GM21529 (cell line): Measurements from ENCODE around the gene BAHD1.
A peak's percentile ranks its signal among the peaks of the same experiment; 100 is the strongest.
"Not testable (repeated sequence)": the region's sequence is repeated elsewhere in the genome, so short reads cannot be mapped to it uniquely, and the experiment has no call there.

Experiments
- ATAC-seq: cut with Tn5 transposase; IDR thresholded peaks from one replicate; pipeline ENCODE4 v1.9.1; 2021; ENCODE audit not compliant: unreplicated experiment

The BAHD1 gene

DNA sequence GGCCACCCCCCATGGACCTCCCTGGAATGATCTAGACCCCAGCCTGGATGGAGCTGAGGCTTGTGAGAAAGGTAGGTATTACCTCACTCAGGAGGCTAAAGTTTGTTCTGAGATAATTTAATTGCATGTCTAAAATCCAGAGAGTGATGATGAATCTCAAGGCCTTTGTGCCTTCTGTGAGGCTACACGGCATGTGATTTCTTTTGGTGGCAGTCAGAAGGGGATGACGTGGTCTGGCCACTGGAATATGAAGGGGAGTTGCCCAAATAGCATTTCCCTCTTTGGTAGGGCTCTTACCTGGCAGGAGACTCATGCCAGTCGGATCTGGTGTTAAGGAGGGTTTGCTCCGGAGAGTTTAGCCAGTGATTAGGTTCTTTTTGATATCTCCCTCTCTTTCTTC, 2.5 kb downstream of the BAHD1 start:
- ATAC-seq: no peak

DNA sequence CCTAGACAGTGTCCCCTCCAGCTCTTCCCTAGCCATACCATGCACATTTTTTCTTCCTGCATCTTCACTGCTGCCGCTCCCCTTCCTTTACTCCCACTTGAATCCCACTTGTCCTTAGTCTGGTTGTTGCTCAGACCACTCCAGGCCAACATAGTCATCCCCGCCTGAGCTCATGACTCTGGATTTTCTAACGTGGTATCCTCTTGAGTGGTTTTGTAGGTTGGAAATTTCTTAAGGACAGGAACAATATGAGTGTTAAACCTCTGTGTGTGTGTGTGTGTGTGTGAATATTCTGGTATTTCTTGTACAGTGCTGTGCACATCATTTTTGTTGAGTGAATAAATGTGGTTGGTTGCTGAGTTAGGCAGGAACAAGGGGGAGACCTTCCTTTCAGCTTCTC, 3.1 kb downstream of the BAHD1 start:
- no peak for ATAC-seq

DNA sequence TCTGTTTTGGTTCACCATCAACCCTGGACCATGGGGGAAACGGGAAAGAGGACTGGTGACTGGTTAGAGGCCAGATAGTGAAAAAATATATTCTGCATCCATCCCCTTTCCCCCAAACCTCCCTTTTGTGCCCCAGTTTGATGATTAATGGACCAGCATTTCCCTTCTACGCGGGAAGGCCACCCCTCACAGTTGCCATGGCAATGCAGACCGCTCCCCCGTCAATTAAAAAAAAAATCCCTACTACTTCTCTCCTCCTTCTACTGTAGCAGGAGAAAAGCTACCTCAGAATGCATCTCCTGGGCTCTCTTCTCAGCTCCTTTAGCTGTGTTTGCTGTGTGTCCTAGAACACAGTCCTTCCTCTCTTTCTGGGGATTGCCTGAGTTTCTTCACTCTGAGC, 4.0 kb downstream of the BAHD1 start:
- no peak for ATAC-seq

DNA sequence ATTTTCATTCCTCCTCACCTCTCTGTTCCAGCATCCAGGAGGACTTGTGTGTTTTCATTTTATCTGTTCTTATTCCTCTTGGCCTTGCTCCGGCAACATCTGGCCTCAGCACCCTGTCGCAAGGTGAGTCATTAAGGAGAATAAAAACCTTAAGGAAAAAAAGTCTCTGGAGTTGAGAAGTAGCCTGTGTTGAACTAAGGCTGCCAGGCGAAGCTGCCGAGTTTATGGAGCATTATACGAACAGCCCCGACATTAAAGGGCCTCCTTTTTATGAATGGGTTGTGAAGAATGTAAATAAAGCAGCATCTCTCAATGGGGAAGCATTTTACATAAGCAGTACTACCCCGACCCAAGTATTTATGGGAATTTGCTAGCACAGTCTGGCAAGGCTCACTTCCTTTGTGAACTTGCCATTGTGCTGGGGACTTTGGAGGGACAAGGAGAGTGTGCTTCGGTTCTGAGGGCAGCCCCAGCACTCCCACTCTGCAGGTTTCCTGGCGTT, 4.7 kb downstream of the BAHD1 start:
- no peak for ATAC-seq

DNA sequence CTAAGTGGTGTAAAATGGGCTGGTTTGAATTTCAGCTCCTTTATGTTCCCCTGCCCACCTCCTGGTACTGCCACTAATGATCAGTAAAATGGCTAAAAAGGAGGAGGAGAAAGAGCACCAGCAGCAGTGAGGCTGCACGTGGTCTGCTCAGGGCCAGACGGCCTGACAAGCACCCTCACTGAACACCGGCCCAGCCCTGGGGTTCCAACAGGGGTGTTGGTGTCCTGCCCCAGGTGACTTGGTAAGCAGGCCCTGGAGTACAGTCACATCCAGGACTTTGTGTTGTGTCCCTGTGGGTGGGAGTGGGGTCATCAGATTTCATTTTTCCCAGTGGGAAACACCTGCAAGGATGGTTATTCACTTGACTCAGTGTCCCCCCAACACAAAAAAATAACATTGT, 5.4 kb downstream of the BAHD1 start:
- ATAC-seq: no peak

DNA sequence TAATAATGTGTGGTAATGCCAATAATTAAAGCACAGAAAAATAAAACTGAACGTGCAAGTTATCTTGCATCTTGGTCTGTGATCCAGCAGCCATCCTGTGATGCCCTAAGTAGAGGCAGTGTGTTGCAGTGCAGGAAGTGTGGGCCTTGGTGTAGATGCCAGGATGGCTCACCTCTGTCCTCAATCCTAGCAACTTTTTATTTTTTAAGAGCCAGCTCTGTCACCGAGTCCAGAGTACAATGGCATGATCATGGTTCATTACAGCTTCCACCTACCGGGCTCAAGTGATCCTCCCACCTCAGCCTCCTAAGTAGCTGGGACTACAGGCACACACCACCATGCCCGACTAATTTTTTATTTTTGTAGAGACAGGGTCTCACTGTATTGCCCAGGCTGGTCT, 7.6 kb downstream of the BAHD1 start:
- ATAC-seq: no peak

DNA sequence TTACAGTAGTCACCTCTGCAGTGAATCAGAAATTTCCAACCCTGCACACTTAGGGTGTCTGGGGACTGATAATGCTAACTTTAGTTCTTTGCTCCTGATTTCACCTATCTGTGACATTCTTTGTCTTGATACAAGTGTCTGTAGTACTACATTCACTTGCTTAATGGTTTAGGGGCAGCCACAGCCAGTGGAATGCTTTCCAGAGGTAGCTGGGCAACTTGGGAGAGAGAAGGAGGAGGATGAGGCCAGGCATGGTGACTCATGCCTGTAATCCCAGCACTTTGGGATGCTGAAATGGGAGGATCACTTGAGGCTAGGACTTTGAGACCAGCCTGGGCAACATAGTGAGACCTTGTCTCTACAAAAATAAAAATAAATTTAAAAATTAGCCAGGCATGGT, 8.5 kb downstream of the BAHD1 start:
- no peak for ATAC-seq

DNA sequence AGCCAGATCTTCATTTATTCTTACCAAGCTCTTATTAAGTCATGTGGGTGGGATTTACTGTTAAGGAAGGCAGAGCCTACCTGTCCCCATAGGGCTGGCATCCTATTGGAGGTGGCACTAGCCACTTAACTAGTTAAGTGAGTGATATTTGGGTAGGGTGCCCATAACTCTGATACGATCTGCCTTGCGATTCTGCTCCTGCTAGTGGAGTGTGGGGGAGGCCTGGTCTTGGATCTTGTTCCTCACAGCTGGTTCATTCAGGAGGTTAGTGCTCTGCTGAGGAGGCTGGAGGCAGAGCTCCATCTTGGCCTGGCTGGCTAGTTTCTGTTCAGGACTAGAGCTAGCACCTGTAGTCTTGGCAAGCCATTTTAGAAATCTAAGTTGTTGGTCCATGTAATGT, 9.3 kb downstream of the BAHD1 start:
- no peak for ATAC-seq

DNA sequence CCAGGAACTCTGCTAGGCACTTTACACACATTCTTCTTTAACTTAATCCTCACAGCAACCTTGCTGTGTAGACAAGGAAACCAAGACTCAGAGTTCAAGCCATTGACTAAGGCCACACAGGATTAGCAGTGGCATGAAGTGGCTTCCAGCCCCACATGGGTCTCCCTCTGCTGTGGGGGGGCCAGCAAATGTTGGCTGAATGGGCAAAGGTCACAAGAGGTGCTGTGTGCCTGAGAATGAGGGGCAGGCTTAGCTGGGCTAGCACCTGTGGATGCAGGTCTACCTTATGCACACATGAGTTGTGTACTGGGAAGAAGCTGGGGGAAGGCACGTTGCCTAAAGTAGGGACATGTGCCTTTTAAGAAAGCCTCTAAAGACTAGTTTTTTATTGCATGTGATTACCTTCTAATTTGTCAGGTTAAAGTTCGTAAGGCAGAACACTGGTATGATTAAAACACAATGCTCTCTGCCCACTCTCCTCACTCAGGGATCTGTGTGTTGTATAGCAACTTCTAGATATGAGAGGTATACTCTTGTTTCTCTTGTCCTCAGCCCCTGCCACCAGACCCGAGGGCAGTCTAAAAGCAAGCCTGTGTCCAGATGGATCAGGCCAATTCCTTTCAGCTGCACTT, 10.9 kb downstream of the BAHD1 start:
- no peak for ATAC-seq

DNA sequence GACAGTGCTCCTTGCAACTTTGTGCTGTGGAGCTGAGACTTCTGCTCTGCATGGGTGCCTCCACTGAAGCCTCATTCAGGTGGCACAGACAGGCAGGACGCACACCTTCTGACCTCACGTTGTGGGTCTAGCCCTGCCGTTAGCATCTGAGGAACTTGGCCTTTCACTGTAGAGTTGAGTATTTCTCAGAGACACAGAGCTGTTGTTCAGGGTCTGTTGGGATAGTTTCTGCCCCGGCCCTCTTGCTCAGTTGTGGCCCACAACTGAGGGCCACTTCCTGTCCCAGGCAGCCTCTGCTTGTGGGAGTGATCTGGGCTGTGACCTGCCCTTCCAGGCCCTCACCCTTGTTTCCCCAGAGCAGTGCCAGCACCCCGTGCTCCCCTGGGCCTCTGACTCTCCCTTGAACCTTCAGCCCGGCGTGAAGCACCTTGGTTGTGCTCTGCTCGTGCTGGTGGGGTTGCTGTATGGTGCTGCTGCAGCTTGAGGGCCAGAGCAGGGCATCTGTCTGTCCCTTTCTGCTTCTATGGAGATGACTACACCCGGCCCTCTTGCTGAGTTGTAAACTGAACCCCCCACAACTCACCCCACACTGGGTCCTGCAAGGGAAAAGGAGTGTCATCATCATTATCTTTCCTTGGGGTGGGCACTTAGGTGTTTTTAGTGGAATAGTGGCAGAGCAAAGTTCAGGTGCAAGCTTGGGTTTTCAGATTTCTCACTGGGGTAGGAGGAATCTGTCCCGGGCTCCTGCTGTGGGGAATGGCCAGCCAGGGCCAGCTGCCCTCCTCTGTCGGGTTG, 11.7 kb downstream of the BAHD1 start:
- peak; percentile 71 for ATAC-seq

DNA sequence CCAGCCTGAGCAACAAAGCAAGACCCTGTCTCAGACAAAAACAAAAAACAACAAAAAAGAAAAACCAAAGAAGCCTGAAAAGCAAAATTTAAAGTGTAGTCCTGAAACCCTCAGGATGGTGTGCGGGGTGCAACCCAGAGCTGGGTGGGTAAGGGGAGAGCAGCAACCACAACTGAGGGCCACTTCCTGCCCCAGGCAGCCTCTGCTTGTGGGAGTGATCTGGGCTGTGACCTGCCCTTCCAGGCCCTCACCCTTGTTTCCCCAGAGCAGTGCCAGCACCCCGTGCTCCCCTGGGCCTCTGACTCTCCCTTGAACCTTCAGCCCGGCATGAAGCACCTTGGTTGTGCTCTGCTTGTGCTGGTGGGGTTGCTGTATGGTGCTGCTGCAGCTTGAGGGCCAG, 13.2 kb downstream of the BAHD1 start:
- not testable (repeated sequence) for ATAC-seq

DNA sequence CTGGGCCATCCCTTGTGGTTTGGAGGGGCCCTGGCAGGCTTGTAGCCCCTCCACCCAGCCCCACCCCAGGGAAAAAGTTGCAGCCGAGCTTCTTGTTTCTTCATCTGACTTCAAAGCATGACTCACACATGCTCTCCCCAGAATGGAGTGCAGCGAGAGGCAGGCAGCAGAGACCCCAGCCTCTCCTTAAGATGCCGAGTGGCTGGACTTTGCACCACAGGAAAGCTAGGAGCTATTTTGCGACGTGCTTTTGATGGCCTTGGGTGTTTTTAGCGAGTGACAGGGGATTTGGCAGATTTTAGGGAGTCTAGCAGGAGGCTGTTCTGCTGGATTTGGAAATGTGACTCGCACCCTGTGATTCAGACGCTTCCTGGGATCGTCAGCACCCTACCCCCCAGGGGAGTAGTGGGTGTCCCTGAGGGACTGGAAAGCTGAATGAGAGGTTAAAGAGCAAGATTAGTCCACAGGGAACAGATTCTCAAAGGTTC, 14.2 kb downstream of the BAHD1 start:
- no peak for ATAC-seq

DNA sequence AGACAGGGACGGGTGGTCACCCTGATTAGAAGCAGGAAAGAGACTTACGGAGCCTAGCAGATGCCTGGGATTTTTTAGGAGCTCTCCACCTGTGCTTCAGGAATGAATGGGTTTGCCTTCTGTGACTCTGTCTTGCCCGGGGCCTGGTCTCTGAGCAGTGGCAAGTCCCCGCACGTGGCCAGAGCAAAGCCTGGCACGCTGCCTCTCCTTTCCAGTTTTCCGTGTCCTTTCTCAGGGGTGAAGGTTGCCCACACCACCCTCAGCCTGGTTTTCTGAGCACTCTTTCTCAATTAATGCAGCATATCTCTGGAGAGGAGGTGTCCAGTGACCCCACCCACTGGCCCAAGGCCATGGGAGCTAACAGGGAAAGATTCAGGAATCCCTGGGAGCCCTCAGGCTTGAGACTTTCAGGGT, 15.6 kb downstream of the BAHD1 start:
- no peak for ATAC-seq

DNA sequence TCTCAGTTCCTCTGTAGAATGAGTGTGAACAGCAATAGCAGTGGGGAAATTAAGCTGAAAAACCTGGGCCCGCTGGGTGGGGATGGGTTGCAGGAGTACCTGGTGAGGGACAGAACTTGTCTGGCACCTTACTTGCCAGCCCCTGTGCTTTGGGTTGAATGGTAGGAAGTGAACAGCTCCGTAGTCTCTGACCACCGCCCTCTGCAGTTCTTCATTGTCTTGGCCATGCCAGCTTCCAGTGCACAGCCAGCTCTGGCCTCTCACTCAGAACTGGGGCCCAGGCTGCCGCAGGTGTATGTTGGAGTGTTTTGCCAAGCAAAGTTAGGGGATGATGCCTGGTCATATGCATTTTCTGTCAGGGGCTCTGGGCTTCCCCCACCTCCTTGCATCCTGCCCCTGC, 16.0 kb downstream of the BAHD1 start:
- ATAC-seq: no peak

DNA sequence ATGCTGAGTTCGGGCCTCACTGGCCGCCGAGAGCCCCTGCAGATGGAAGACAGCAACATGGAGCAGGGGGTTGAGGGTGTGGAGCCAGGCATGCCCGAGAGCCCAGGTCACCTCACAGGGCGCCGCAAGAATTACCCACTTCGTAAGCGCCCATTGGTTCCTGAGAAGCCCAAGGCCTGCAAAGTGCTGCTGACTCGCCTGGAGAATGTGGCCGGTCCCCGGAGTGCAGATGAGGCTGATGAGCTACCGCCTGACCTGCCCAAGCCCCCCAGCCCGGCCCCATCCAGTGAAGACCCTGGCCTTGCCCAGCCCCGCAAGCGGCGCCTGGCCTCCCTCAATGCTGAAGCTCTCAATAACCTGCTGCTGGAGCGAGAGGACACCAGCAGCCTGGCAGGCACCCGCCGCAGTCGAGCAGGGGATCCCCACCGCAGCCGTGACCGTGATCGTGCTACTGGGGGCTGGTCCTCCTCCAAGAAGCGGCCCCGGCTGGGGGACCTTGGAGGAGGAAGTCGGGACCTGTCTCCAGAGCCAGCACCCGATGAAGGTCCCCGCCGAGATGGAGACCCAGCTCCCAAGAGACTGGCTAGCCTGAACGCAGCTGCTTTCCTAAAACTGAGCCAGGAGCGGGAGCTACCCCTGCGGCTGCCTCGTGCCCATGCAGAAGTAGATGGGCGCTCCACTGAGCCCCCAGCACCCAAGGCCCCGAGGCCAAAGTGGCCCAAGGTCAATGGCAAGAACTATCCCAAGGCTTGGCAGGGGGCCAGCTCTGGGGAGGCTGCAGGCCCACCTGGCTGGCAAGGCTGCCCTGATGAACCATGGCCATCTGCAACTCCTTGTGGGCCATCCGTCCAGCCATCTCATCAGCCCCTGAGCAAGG, 18.0 kb downstream of the BAHD1 start:
- ATAC-seq: no peak

DNA sequence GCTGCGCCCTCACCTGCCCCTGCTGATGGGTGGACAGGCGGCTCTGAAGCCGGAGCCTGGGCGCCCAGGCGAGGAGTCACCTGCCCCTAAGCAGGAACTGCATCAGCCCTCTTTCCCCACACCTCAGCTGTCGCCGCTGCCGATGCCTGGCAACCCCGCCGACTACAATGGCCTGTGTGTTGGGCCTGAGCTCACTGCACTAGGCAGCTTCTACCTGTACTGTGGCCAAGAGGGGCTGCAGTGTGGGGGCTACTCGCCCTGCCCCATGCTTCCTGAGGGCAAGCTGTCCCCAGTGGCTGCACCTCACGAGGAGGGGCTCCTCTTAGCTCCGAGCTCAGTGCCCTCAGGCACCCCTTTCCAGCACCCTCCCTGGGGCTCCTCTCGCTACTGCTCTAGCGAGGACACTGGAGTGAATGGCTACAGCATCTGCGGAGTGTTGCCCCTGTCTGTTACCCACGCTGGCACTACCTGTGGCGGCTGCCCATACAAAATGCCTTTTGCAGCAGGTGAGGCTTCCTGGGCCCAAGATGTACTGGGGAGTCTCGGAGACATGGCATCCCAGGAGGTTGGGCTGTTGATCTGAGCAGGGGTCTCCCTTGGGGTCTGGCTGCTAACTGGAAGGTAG, 18.8 kb downstream of the BAHD1 start:
- ATAC-seq: no peak

DNA sequence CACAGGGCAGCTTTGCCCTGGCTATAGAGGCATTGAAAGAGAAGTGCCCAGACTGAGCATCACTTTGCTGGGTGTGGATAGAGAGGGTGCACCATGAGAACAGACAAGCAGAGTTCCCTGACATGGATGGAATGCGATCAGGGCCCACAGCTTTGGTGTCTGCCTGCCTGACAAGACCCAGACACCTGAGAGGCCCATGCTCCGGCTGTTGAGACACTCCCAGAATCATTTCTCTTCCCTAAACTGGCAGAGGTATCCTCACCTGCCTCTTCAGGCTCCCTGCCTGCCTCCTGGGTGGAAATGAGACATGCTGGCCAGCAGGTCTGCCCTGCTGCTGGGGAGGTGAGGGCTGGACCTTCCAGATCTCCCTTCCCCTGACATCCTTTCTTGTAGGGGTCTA, 19.7 kb downstream of the BAHD1 start:
- no peak for ATAC-seq

DNA sequence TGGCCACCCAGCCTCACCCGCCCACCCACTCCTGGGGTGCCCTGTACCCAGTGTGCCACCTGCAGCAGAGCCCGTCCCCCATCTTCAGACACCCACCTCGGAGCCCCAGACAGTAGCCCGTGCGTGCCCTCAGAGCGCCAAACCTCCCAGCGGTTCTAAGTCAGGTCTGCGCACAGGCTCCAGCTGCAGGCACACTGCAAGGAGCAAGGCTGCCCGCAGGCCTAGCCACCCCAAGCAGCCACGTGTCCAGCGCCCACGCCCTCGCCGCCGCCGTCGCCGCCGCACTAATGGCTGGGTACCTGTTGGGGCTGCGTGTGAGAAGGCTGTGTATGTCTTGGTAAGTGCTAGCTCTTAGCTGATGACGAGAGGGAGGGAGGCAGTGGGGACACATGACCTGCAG, 21.2 kb downstream of the BAHD1 start:
- ATAC-seq: no peak

DNA sequence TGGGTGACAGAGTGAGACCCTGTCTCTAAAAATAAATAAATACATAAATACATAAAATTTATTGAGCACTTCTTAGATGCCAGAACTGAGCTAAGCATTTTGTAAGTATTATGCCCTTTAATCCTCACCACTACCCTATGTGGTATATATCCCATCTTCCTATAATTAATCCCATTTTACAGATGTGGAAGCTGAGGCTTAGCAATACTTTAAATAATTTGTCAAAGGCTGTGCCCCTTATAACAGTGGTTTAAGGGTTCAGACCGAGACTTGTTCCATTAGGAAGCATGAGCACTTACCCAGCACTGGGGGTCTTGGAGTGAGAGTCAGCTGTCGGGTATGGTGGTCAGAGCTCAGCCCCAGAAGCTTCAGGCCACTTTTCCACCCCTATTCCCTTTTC, 22.5 kb downstream of the BAHD1 start:
- no peak for ATAC-seq

DNA sequence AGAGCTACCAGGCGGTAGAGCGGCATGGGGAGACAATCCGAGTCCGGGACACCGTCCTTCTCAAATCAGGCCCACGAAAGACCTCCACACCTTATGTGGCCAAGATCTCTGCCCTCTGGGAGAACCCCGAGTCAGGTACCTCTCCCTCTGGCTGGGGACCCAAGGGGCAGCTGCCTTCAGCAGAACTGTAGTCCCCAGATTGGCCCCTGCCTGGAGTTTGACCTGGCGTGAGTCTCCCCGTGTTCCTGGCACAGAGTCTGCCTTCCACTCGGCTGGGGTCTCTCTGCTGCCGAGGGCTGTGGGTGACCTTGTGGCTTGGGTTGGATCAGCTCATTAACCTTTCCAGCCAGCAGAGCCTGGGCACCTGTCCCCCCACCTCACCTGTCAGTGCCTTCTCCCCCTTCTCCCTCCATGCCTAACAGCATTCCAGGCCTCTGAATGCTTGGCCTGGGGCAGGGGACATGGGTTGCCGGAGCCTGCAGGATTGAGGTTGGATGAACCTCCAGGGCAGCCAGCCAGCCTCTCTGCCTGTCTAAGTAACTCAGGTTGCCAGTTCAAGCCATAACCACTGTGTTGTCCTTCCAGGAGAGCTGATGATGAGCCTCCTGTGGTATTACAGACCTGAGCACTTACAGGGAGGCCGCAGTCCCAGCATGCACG, 23.3 kb downstream of the BAHD1 start:
- ATAC-seq: no peak
